Astrocyte (in vitro differentiated cells and primary cell): ENCODE data around the gene LYSMD2. TPM values are rescaled to one million over a fixed set of nuclear protein-coding genes. Genes with fewer than 3 reads are reported as not detected.

Source experiments
- DNase-seq: peaks from one replicate; pipeline ENCODE4 v3.0.0-alpha.2; 2010; ENCODE audit warnings: low read depth
- FAIRE-seq: peaks from 2 replicates; lab custom pipeline; 2011; peaks lifted over from hg19 to GRCh38; lab: Jason Lieb, UNC
- H2AFZ ChIP-seq: 2 replicates; pipeline ENCODE4 v1.6.0; 2012; ENCODE audit warnings: low read depth, low read length, inconsistent platforms
- H3K27ac ChIP-seq: 2 replicates; pipeline ENCODE4 v1.5.1; 2011; ENCODE audit warnings: low read depth, low read length, inconsistent platforms
- H3K27me3 ChIP-seq: 2 replicates; pipeline ENCODE4 v1.6.0; 2011; ENCODE audit warnings: low read length, inconsistent platforms; ENCODE audit not compliant: insufficient read depth
- H3K36me3 ChIP-seq: 2 replicates; pipeline ENCODE4 v1.5.1; 2011; ENCODE audit warnings: low read length, inconsistent platforms; ENCODE audit not compliant: insufficient read depth
- H3K4me1 ChIP-seq: 2 replicates; pipeline ENCODE4 v1.5.1; 2011; ENCODE audit warnings: low read length, inconsistent platforms; ENCODE audit not compliant: insufficient read depth
- H3K4me2 ChIP-seq: 2 replicates; pipeline ENCODE4 v1.6.0; 2012; ENCODE audit warnings: low read length, inconsistent platforms
- H3K4me3 ChIP-seq: 2 replicates; pipeline ENCODE4 v1.5.1; 2011; ENCODE audit warnings: low read depth, mild to moderate bottlenecking, low read length, inconsistent platforms; ENCODE audit not compliant: insufficient read depth
- H3K79me2 ChIP-seq: 2 replicates; pipeline ENCODE4 v1.6.0; 2012; ENCODE audit warnings: mild to moderate bottlenecking, low read length, inconsistent platforms; ENCODE audit not compliant: insufficient read depth
- H3K9ac ChIP-seq: 2 replicates; pipeline ENCODE4 v1.6.0; 2012; ENCODE audit warnings: mild to moderate bottlenecking, low read length, inconsistent platforms
- H3K9me3 ChIP-seq: 2 replicates; pipeline ENCODE4 v1.5.1; 2012; ENCODE audit warnings: low read depth, mild to moderate bottlenecking, low read length, inconsistent platforms; ENCODE audit not compliant: insufficient read depth
- H4K20me1 ChIP-seq: 2 replicates; pipeline ENCODE4 v1.6.0; 2012; ENCODE audit warnings: low read length, inconsistent platforms; ENCODE audit not compliant: insufficient read depth
- H3K27ac Mint-ChIP-seq: one replicate; pipeline ENCODE4 v1.8.0; 2021; ENCODE audit warnings: mild to moderate bottlenecking, mixed read lengths; ENCODE audit not compliant: unreplicated experiment
- H3K27me3 Mint-ChIP-seq: one replicate; pipeline ENCODE4 v1.8.0; 2021; ENCODE audit warnings: low read depth, mixed read lengths; ENCODE audit not compliant: unreplicated experiment
- H3K36me3 Mint-ChIP-seq: one replicate; pipeline ENCODE4 v1.8.0; 2021; ENCODE audit warnings: low read depth, mixed read lengths; ENCODE audit not compliant: unreplicated experiment
- H3K4me1 Mint-ChIP-seq: one replicate; pipeline ENCODE4 v1.8.0; 2021; ENCODE audit warnings: low read depth, mixed read lengths; ENCODE audit not compliant: unreplicated experiment
- H3K4me3 Mint-ChIP-seq: one replicate; pipeline ENCODE4 v1.8.0; 2021; ENCODE audit warnings: mild to moderate bottlenecking, moderate library complexity, mixed read lengths; ENCODE audit not compliant: unreplicated experiment
- H3K9me3 Mint-ChIP-seq: one replicate; pipeline ENCODE4 v1.8.0; 2021; ENCODE audit warnings: mild to moderate bottlenecking, mixed read lengths; ENCODE audit not compliant: unreplicated experiment
- EZH2 ChIP-seq: IDR thresholded peaks from 2 replicates; pipeline ENCODE4 v1.6.1; 2012; ENCODE audit warnings: mild to moderate bottlenecking, low read length, inconsistent platforms; ENCODE audit not compliant: insufficient read depth
- total RNA-seq: library from RNA; stranded (reverse); gene quantifications from 2 replicates; pipeline ENCODE4 v1.2.1, GENCODE V29; 2021
- TF ChIP-seq, protein P1 (sequence below): IDR thresholded peaks from 2 replicates; pipeline ENCODE4 v1.5.1; 2011; ENCODE audit warnings: low read depth, mild to moderate bottlenecking, inconsistent platforms, low read length, moderate library complexity; ENCODE audit not compliant: insufficient read depth

LYSMD2 gene
- total RNA-seq, 1 donor from 2014 or later = 3.4 TPM

DNA sequence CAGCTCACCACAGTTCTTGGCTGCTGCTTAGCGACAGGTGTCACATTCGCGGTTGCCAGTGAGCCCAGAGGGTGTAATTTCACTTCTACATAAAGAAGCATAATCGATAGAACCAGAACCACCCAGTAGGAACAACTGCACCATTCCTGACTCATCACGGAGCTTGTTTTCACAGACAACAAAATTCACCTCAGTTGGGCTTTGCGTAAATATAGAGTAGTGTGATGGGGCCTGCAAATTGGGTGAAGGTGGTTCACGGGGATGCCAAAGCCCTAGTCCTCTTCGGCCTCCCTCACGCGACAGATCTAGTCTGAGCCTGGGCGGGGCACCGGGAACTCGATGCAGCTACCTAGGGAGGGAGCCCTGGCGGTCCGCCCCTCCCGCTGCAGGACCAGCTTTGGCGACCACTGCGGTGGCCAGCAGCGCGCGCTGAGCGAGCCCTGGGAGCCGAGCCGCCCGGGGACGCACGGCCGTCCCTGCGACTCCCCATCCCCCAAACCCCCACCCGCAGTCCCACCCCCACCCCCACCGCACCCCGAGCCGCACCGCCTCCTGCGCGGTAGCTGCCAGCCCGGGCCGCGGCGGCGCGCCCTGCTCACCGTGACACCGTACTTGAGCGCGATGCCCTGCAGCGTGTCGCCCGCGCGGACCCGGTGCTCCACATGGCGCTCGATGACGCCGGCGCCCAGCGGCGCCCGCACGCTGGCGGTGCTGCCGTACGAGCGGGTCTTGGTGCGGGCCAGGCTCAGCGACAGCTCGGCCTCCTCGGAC is 519 bp downstream of the LYSMD2 start:
- Histone ChIP-seq H3K9ac (peak overlapping the region; percentile 69), H2AFZ (peak overlapping the region; percentile 92), H3K79me2 (no peaks in the 10 kb centered on the region), H3K4me3 (peak overlapping the region; percentile 66), H3K36me3 (no peaks in the 10 kb centered on the region), H3K4me2 (peak overlapping the region; percentile 89), H3K27me3 (no peaks in the 10 kb centered on the region), H3K27ac (no peak overlapping the region), H3K4me1 (peaks cover 5% of the 10 kb centered on the region), H4K20me1 (no peaks in the 10 kb centered on the region), H3K9me3 (no peaks in the 10 kb centered on the region)
- Mint-ChIP-seq H3K36me3 (no peaks in the 10 kb centered on the region), H3K4me3 (peak overlapping the region; percentile 83), H3K9me3 (no peaks in the 10 kb centered on the region), H3K4me1 (peaks cover 7% of the 10 kb centered on the region), H3K27ac (no peak overlapping the region), H3K27me3 (peaks cover 9% of the 10 kb centered on the region)
- DNase-seq (no peak), FAIRE-seq (no peak)
- no peak for TF ChIP-seq EZH2
- TF ChIP-seq, protein P1, sequence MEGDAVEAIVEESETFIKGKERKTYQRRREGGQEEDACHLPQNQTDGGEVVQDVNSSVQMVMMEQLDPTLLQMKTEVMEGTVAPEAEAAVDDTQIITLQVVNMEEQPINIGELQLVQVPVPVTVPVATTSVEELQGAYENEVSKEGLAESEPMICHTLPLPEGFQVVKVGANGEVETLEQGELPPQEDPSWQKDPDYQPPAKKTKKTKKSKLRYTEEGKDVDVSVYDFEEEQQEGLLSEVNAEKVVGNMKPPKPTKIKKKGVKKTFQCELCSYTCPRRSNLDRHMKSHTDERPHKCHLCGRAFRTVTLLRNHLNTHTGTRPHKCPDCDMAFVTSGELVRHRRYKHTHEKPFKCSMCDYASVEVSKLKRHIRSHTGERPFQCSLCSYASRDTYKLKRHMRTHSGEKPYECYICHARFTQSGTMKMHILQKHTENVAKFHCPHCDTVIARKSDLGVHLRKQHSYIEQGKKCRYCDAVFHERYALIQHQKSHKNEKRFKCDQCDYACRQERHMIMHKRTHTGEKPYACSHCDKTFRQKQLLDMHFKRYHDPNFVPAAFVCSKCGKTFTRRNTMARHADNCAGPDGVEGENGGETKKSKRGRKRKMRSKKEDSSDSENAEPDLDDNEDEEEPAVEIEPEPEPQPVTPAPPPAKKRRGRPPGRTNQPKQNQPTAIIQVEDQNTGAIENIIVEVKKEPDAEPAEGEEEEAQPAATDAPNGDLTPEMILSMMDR = no peak

DNA sequence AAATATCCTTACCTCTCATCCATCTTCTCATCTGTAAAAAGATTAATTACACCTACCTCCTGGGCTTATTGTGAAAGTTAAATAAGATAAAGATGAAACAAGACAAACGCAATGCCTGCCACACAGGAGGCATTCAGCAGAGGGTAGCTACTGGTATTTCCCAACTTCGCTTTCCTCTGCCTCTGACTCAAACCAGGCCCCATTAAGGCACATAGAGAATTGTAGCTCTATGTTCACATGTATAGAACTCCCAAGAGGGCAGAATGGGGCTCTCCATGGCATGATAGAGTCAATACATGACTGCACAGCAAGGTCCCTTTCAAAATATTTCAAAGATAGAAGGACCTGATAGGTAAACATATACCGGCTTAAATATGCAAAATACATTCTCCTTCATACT is 1.4 kb downstream of the LYSMD2 start:
- FAIRE-seq = no peak
- H3K27me3 Mint-ChIP-seq = peaks cover 9% of the 10 kb centered on the region
- peaks cover 15% of the 10 kb centered on the region for H3K4me1 Mint-ChIP-seq

More for the DNA sequence above, 1.4 kb downstream of the LYSMD2 start:
- Mint-ChIP-seq H3K27ac (no peak overlapping the region), H3K4me3 (peak overlapping the region; percentile 83), H3K36me3 (no peaks in the 10 kb centered on the region), H3K9me3 (no peaks in the 10 kb centered on the region)
- Histone ChIP-seq H3K4me1 (peaks cover 5% of the 10 kb centered on the region), H2AFZ (no peak overlapping the region), H3K27me3 (no peaks in the 10 kb centered on the region), H3K9ac (no peak overlapping the region), H3K9me3 (no peaks in the 10 kb centered on the region), H3K36me3 (no peaks in the 10 kb centered on the region), H3K79me2 (no peaks in the 10 kb centered on the region), H3K4me3 (no peak overlapping the region), H4K20me1 (no peaks in the 10 kb centered on the region), H3K27ac (no peak overlapping the region), H3K4me2 (no peak overlapping the region)
- TF ChIP-seq, protein P1 = no peak
- no peak for TF ChIP-seq EZH2
- DNase-seq = no peak
